GM12891 (cell line): Measurements from ENCODE around the gene COL12A1.

Source experiments
- POLR2A ChIP-seq: IDR thresholded peaks from 2 replicates; pipeline ENCODE4 v1.6.1; 2011; ENCODE audit warnings: low read depth, low read length, control low read depth
- POLR2AphosphoS5 ChIP-seq: IDR thresholded peaks from 2 replicates; pipeline ENCODE4 v1.6.1; 2011; ENCODE audit warnings: low read depth, low read length, control low read depth
- POU2F2 ChIP-seq: IDR thresholded peaks from 2 replicates; pipeline ENCODE4 v1.6.1; 2011; ENCODE audit warnings: low read depth, mild to moderate bottlenecking, control low read depth, low read length, moderate library complexity
- TAF1 ChIP-seq: IDR thresholded peaks from 2 replicates; pipeline ENCODE4 v1.6.1; 2011; ENCODE audit warnings: low read depth, low read length, control low read depth

GRCh38 chr6:75209184-75209723, 3.4 kb upstream of the COL12A1 start:
- TF ChIP-seq POLR2A (no peak), TAF1 (no peak), POU2F2 (no peak), POLR2AphosphoS5 (no peak)
